Vagina (tissue), 2 donors: ENCODE data around the gene BRD8. TPM values are rescaled to one million over a fixed set of nuclear protein-coding genes. Genes with fewer than 3 reads are reported as not detected.

Experiments
- DNase-seq, 2 donors: peaks; one replicate each; pipeline ENCODE4 v3.0.0-alpha.2; 2017; ENCODE audit errors: extremely low spot score in 2 of 2
- H3K27ac ChIP-seq: fragments of 200-600 bp; sonication (generic); one replicate; pipeline ENCODE4 v1.5.1; 2019
- H3K27me3 ChIP-seq: fragments of 200-600 bp; sonication (generic); one replicate; pipeline ENCODE4 v1.5.1; 2019
- H3K36me3 ChIP-seq, 2 donors: fragments of 200-600 bp; sonication (generic); one replicate each; pipeline ENCODE4 v1.5.1; 2017 to 2019
- H3K4me1 ChIP-seq: fragments of 200-600 bp; sonication (generic); one replicate; pipeline ENCODE4 v1.5.1; 2019
- H3K4me3 ChIP-seq, 2 donors: fragments of 200-600 bp; sonication (generic); 1 replicate in 1 of 2; 2 replicates in 1 of 2; pipeline ENCODE4 v1.5.1; 2016 to 2019
- H3K9me3 ChIP-seq: fragments of 200-600 bp; sonication (generic); one replicate; pipeline ENCODE4 v1.5.1; 2019
- POLR2A ChIP-seq, 2 donors: fragments of 450-650 bp; IDR thresholded peaks; one replicate each; pipeline ENCODE4 v1.6.1; 2017; ENCODE audit warnings: antibody characterized with exemption in 2 of 2, mild to moderate bottlenecking in 2 of 2, moderate library complexity in 2 of 2
- POLR2AphosphoS5 ChIP-seq, 2 donors: sonication (generic); formaldehyde crosslinking; IDR thresholded peaks; one replicate each; pipeline ENCODE4 v1.9.0; 2017; ENCODE audit warnings: antibody characterized with exemption in 2 of 2, mild to moderate bottlenecking in 2 of 2, low read depth in 1 of 2; ENCODE audit not compliant: insufficient read depth in 1 of 2
- intact Hi-C: fragments of 100-400 bp; cut with DNase I; formaldehyde crosslinking; loops from one replicate; pipeline ENCODE4 v1.15.1; 2023
- total RNA-seq: library from RNA; depleted of rRNA; stranded (reverse); fragments of >200 nt; gene quantifications from one replicate; pipeline ENCODE4 v1.2.3, GENCODE V29; 2016
- TF ChIP-seq, protein P1 (sequence below), 3 experiments: fragments of 450-650 bp in 2 of 3; fragments of 200-600 bp in 1 of 3; sonication (generic) in 1 of 3; IDR thresholded peaks; one replicate each; pipeline ENCODE4 v1.5.1; 2017 to 2019; ENCODE audit warnings: antibody characterized with exemption in 3 of 3, mild to moderate bottlenecking in 2 of 3, moderate library complexity in 2 of 3

BRD8 gene
- total RNA-seq, 1 donor from 2014 or later = 34.6 TPM

DNA sequence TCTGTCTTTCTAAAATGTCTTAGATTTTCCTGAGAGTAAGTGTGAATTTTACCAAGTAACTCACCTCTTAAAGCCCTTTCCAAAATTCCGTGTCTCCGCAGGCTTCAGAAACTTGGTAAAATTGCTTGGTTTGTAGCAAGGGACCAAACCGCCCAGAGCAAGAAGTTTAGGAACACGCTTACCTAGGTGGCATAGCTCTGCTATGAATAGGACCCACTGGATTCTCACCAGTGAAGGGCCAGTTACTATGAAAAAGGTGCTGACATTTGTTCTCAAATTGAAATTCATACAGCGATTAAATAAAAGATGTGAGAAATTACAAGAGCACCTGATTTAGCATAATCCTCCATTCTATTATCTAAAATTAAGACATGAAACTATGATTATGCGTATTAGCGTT, 45.9 kb downstream of the BRD8 start:
- no peak for TF ChIP-seq POLR2A (IDR thresholded peaks at IDR 0.05)
- TF ChIP-seq POLR2AphosphoS5 (IDR thresholded peaks at IDR 0.05; ENCODE audit: insufficient read depth in 1 of 2, low read depth in 1 of 2) = no peak
- TF ChIP-seq, protein P1, sequence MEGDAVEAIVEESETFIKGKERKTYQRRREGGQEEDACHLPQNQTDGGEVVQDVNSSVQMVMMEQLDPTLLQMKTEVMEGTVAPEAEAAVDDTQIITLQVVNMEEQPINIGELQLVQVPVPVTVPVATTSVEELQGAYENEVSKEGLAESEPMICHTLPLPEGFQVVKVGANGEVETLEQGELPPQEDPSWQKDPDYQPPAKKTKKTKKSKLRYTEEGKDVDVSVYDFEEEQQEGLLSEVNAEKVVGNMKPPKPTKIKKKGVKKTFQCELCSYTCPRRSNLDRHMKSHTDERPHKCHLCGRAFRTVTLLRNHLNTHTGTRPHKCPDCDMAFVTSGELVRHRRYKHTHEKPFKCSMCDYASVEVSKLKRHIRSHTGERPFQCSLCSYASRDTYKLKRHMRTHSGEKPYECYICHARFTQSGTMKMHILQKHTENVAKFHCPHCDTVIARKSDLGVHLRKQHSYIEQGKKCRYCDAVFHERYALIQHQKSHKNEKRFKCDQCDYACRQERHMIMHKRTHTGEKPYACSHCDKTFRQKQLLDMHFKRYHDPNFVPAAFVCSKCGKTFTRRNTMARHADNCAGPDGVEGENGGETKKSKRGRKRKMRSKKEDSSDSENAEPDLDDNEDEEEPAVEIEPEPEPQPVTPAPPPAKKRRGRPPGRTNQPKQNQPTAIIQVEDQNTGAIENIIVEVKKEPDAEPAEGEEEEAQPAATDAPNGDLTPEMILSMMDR (IDR thresholded peaks at IDR 0.05) = no peak
- no peaks in the 10 kb centered on the region for H3K36me3 ChIP-seq
- no peaks in the 10 kb centered on the region for H3K4me1 ChIP-seq
- H3K4me3 ChIP-seq = no peak overlapping the region
- intact Hi-C loops = loop anchor here (5.0 kb wide), 1 partner anchor 55 kb away; no protein-coding TSS in a partner anchor
- H3K27ac ChIP-seq = no peak overlapping the region
- no peaks in the 10 kb centered on the region for H3K27me3 ChIP-seq
- H3K9me3 ChIP-seq = no peaks in the 10 kb centered on the region
- no peak for DNase-seq

- intact Hi-C loops = no loop called here
- H3K27me3 ChIP-seq = no peaks in the 10 kb centered on the region
- TF ChIP-seq, protein P1 (IDR thresholded peaks at IDR 0.05) = no peak
- TF ChIP-seq POLR2AphosphoS5 (IDR thresholded peaks at IDR 0.05; ENCODE audit: insufficient read depth in 1 of 2, low read depth in 1 of 2) (no peak), POLR2A (IDR thresholded peaks at IDR 0.05) (no peak)
- no peaks in the 10 kb centered on the region for H3K36me3 ChIP-seq
- H3K27ac ChIP-seq = no peak overlapping the region
- H3K4me3 ChIP-seq = no peak overlapping the region
- no peaks in the 10 kb centered on the region for H3K9me3 ChIP-seq
- no peaks in the 10 kb centered on the region for H3K4me1 ChIP-seq
- DNase-seq = no peak
Observed at GRCh38 chr5:138129347-138129746, 49.1 kb downstream of the BRD8 start.

- TF ChIP-seq POLR2A (IDR thresholded peaks at IDR 0.05) = no peak
- TF ChIP-seq, protein P1 (IDR thresholded peaks at IDR 0.05) = no peak
- TF ChIP-seq POLR2AphosphoS5 (IDR thresholded peaks at IDR 0.05; ENCODE audit: insufficient read depth in 1 of 2, low read depth in 1 of 2) = no peak
- H3K4me1 ChIP-seq = no peaks in the 10 kb centered on the region
- no peak overlapping the region for H3K27ac ChIP-seq
- DNase-seq = no peak
- H3K27me3 ChIP-seq = no peaks in the 10 kb centered on the region
- H3K9me3 ChIP-seq = no peaks in the 10 kb centered on the region
- intact Hi-C loops = no loop called here
- H3K4me3 ChIP-seq = no peak overlapping the region
- H3K36me3 ChIP-seq = no peaks in the 10 kb centered on the region
Observed at GRCh38 chr5:138128334-138128733, 50.1 kb downstream of the BRD8 start.

GRCh38 chr5:138115254-138115653, 63.2 kb downstream of the BRD8 start:
- no peak for TF ChIP-seq POLR2A (IDR thresholded peaks at IDR 0.05)
- TF ChIP-seq, protein P1 (IDR thresholded peaks at IDR 0.05) = no peak
- TF ChIP-seq POLR2AphosphoS5 (IDR thresholded peaks at IDR 0.05; ENCODE audit: insufficient read depth in 1 of 2, low read depth in 1 of 2) = no peak
- no peaks in the 10 kb centered on the region for H3K9me3 ChIP-seq
- H3K36me3 ChIP-seq = no peaks in the 10 kb centered on the region
- intact Hi-C loops = no loop called here
- H3K4me1 ChIP-seq = no peaks in the 10 kb centered on the region
- H3K27ac ChIP-seq = no peak overlapping the region
- no peak for DNase-seq
- H3K27me3 ChIP-seq = no peaks in the 10 kb centered on the region
- H3K4me3 ChIP-seq = no peak overlapping the region

DNA sequence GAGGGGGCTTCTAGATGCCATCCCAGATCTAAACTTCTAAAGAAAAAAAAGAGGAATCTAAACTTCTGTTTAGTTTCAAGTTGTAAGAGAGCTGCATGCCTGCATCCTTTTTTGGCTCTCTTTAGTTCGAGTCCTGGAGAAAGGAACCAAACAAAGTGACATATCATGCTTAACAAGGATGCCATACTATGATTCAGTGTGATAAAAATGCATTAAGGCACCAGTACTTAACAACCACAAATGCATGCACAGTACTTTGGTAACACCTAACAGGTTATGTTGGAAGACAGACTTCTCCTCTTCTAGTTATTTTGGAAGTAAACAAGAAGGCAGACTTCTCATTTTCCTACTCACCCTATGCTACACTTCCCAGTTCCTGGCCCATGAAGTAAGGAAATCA, 66.5 kb downstream of the BRD8 start:
- Histone ChIP-seq H3K4me3 (no peak overlapping the region), H3K9me3 (no peaks in the 10 kb centered on the region), H3K27me3 (no peaks in the 10 kb centered on the region), H3K4me1 (no peaks in the 10 kb centered on the region), H3K27ac (no peak overlapping the region), H3K36me3 (no peaks in the 10 kb centered on the region)
- no peak for DNase-seq
- no peak for TF ChIP-seq POLR2A (IDR thresholded peaks at IDR 0.05)
- TF ChIP-seq, protein P1 (IDR thresholded peaks at IDR 0.05) = no peak
- TF ChIP-seq POLR2AphosphoS5 (IDR thresholded peaks at IDR 0.05; ENCODE audit: insufficient read depth in 1 of 2, low read depth in 1 of 2) = no peak
- intact Hi-C loops = no loop called here
